GM12878 (cell line): Measurements from ENCODE around the gene LNX2. TPM values are rescaled to one million over a fixed set of nuclear protein-coding genes. Genes with fewer than 3 reads are reported as not detected.

Experiments used
- ATAC-seq: fragments of 200-7000 bp; cut with Tn5 transposase; 3 replicates; pipeline ENCODE4 v1.9.1; 2020; ENCODE audit warnings: mild to moderate bottlenecking, moderate library complexity
- BruUV-seq: library from RNA; stranded (reverse); fragments of 400-500 nt; replicated peaks from 2 replicates; lab custom pipeline; 2021; lab: Mats Ljungman, UMichigan
- CTCF ChIA-PET: fragments of 300-600 bp; sonication (Branson Sonifier 250); formaldehyde crosslinking; extraction: SDS; loops from one replicate; lab custom pipeline; 2021; ENCODE audit warnings: inconsistent platforms; lab: Yijun Ruan, JAX
- POLR2A ChIA-PET: fragments of 350-600 bp; formaldehyde crosslinking; extraction: SDS; loops from one replicate; lab custom pipeline; 2021; ENCODE audit warnings: inconsistent platforms; lab: Charles Lee
- RAD21 ChIA-PET: fragments of 300-600 bp; sonication (Branson Sonifier 250); formaldehyde crosslinking; loops from one replicate; lab custom pipeline; 2023; ENCODE audit warnings: antibody characterized with exemption; ENCODE audit not compliant: unreplicated experiment; lab: Charles Lee
- SMC1A ChIA-PET: fragments of 300-600 bp; sonication (Branson Sonifier 250); formaldehyde crosslinking; loops from one replicate; lab custom pipeline; 2023; ENCODE audit not compliant: unreplicated experiment, uncharacterized antibody; lab: Charles Lee
- DNase-seq: peaks from one replicate; pipeline ENCODE4 v3.0.0-alpha.2; 2011; ENCODE audit warnings: low read depth, low spot score
- FAIRE-seq: peaks from 3 replicates; lab custom pipeline; 2011; peaks lifted over from hg19 to GRCh38; lab: Jason Lieb, UNC
- H2AFZ ChIP-seq: 2 replicates; pipeline ENCODE4 v1.6.0; 2011; ENCODE audit warnings: low read depth, low read length, control low read depth; ENCODE audit not compliant: control insufficient read depth
- H3K27ac ChIP-seq: 2 replicates; pipeline ENCODE4 v1.5.1; 2011; ENCODE audit warnings: control low read depth; ENCODE audit not compliant: control insufficient read depth, insufficient read depth
- H3K27me3 ChIP-seq, 2 experiments: replicated peaks in 1 of 2; 2 replicates each; pipeline versions ENCODE4 v1.6.0 to v1.6.1; 2011; ENCODE audit warnings: low read length in 1 of 2; ENCODE audit not compliant: control insufficient read depth in 2 of 2, insufficient read depth in 2 of 2
- H3K36me3 ChIP-seq, 2 experiments: 2 replicates each; pipeline ENCODE4 v1.5.1; 2011; ENCODE audit warnings: low read length in 1 of 2; ENCODE audit not compliant: control insufficient read depth in 2 of 2, insufficient read depth in 2 of 2
- H3K4me1 ChIP-seq: 2 replicates; pipeline ENCODE4 v1.6.1; 2011; ENCODE audit warnings: mild to moderate bottlenecking, low read length, moderate library complexity, mixed read lengths; ENCODE audit not compliant: control insufficient read depth, insufficient read depth
- H3K4me2 ChIP-seq: 2 replicates; pipeline ENCODE4 v1.6.0; 2011; ENCODE audit warnings: control low read depth; ENCODE audit not compliant: control insufficient read depth, insufficient read depth
- H3K4me3 ChIP-seq: fragments of 200-600 bp; sonication (generic); 2 replicates; pipeline ENCODE4 v1.5.1; 2016
- H3K79me2 ChIP-seq: 2 replicates; pipeline ENCODE4 v1.6.0; 2011; ENCODE audit warnings: low read length; ENCODE audit not compliant: control insufficient read depth, insufficient read depth
- H3K9ac ChIP-seq: 2 replicates; pipeline ENCODE4 v1.8.0; 2011; ENCODE audit warnings: low read length, control low read depth, mixed read lengths; ENCODE audit not compliant: control insufficient read depth, insufficient read depth
- H3K9me3 ChIP-seq: replicated peaks from 3 replicates; pipeline ENCODE4 v1.5.1; 2011; ENCODE audit warnings: mild to moderate bottlenecking, low read length; ENCODE audit not compliant: control insufficient read depth, insufficient read depth
- H4K20me1 ChIP-seq: 2 replicates; pipeline ENCODE4 v1.6.0; 2011; ENCODE audit not compliant: control insufficient read depth, insufficient read depth
- BMI1 ChIP-seq: fragments of 450-650 bp; IDR thresholded peaks from 2 replicates; pipeline ENCODE4 v1.6.1; 2016; ENCODE audit warnings: mild to moderate bottlenecking, moderate library complexity, borderline replicate concordance
- CHD4 ChIP-seq: fragments of 200-600 bp; sonication (generic); IDR thresholded peaks from 2 replicates; pipeline ENCODE4 v1.6.1; 2016; ENCODE audit warnings: mild to moderate bottlenecking
- JUND ChIP-seq: IDR thresholded peaks from 2 replicates; pipeline ENCODE4 v1.6.1; 2012; ENCODE audit warnings: low read depth, mild to moderate bottlenecking, low read length, improper control_type of control experiment, moderate library complexity
- MEF2A ChIP-seq: IDR thresholded peaks from 2 replicates; pipeline ENCODE4 v1.6.1; 2011; ENCODE audit warnings: low read depth, mild to moderate bottlenecking, low read length, moderate library complexity; ENCODE audit not compliant: insufficient read depth
- NFYA ChIP-seq: IDR thresholded peaks from 2 replicates; pipeline ENCODE4 v1.6.1; 2011; ENCODE audit warnings: low read depth, mild to moderate bottlenecking, low read length, improper control_type of control experiment, borderline replicate concordance
- NFYB ChIP-seq: IDR thresholded peaks from 2 replicates; pipeline ENCODE4 v1.6.1; 2011; ENCODE audit warnings: low read depth, mild to moderate bottlenecking, low read length, improper control_type of control experiment, moderate library complexity; ENCODE audit not compliant: insufficient read depth
- RBBP5 ChIP-seq: fragments of 200-600 bp; sonication (generic); conservative IDR thresholded peaks from 2 replicates; pipeline ENCODE4 v1.6.1; 2016
- RCOR1 ChIP-seq: conservative IDR thresholded peaks from 2 replicates; pipeline ENCODE4 v1.6.1; 2012; ENCODE audit warnings: low read depth, low read length, improper control_type of control experiment
- SMAD5 ChIP-seq: IDR thresholded peaks from 2 replicates; pipeline ENCODE4 v1.6.1; 2016; ENCODE audit warnings: antibody characterized with exemption, low read depth
- SMARCA5 ChIP-seq: fragments of 450-650 bp; IDR thresholded peaks from 2 replicates; pipeline ENCODE4 v1.6.1; 2017; ENCODE audit warnings: mild to moderate bottlenecking
- SP1 ChIP-seq: IDR thresholded peaks from one replicate; pipeline ENCODE4 v1.6.1; 2011; ENCODE audit warnings: low read depth, low read length
- TCF7 ChIP-seq: IDR thresholded peaks from 2 replicates; pipeline ENCODE4 v1.6.1; 2014; ENCODE audit warnings: antibody characterized with exemption, borderline replicate concordance
- YY1 ChIP-seq: IDR thresholded peaks from 2 replicates; pipeline ENCODE4 v1.6.1; 2011; ENCODE audit warnings: low read depth, mild to moderate bottlenecking, low read length
- WGBS: methylation state at CpG from one replicate; pipeline ENCODE4 v1.1.6; 2016; ENCODE audit warnings: low lambda C conversion rate; ENCODE audit not compliant: insufficient replicate concordance, insufficient coverage; ENCODE audit errors: missing lambda C conversion rate; 5-methylcytosine and 5-hydroxymethylcytosine counted together
- in situ Hi-C: fragments of 300-500 bp; cut with MboI; formaldehyde crosslinking; loops from 9 replicates; pipeline ENCODE4 v1.14.3; 2018; ENCODE audit warnings: mixed read lengths
- intact Hi-C: fragments of 100-400 bp; cut with micrococcal nuclease; formaldehyde crosslinking; loops from one replicate; pipeline ENCODE4 v1.14.2; 2022; ENCODE audit not compliant: unreplicated experiment
- polyA plus RNA-seq, 11 experiments: library from polyadenylated mRNA; depleted of rRNA in 4 of 11; unstranded in 6 of 11; stranded (reverse) in 5 of 11; fragments of >200 nt; fragmentation: Nextera tagmentation in 4 of 11; fragmentation: Illumina TruSeq in 1 of 11; extraction: Ambion mirVana in 4 of 11; extraction: Trizol in 1 of 11; gene quantifications; 1 replicate in 1 of 11; 2 replicates in 10 of 11; pipeline versions ENCODE4 v1.2.1 to v1.2.3, GENCODE V29; 2011 to 2016; ENCODE audit warnings: inconsistent platforms in 2 of 11, missing spikeins in 2 of 11, low read depth in 1 of 11
- total RNA-seq, 4 experiments: library from RNA; depleted of rRNA in 3 of 4; stranded (reverse); fragments of >200 nt in 3 of 4; fragmentation: Illumina TruSeq in 1 of 4; extraction: Trizol in 1 of 4; gene quantifications; 2 replicates each; pipeline versions ENCODE4 v1.2.1 to v1.2.3, GENCODE V29; 2013 to 2021
- TF ChIP-seq, protein P1 (sequence below): fragments of 450-650 bp; IDR thresholded peaks from 2 replicates; pipeline ENCODE4 v1.6.1; 2017; ENCODE audit warnings: antibody characterized with exemption, mild to moderate bottlenecking, moderate library complexity
- TF ChIP-seq, protein P2 (sequence below): IDR thresholded peaks from 2 replicates; pipeline ENCODE4 v1.6.1; 2011; ENCODE audit warnings: borderline replicate concordance, low read depth, mild to moderate bottlenecking, moderate library complexity, low read length; ENCODE audit not compliant: insufficient read depth, poor library complexity, severe bottlenecking

Gene LNX2
- total and polyA plus RNA-seq, 10 of the 15 experiments (the other 5 are each of a cell fraction or from before 2014, with no cell fraction given): 1.3 to 7.7 (median 4.4) TPM

DNA sequence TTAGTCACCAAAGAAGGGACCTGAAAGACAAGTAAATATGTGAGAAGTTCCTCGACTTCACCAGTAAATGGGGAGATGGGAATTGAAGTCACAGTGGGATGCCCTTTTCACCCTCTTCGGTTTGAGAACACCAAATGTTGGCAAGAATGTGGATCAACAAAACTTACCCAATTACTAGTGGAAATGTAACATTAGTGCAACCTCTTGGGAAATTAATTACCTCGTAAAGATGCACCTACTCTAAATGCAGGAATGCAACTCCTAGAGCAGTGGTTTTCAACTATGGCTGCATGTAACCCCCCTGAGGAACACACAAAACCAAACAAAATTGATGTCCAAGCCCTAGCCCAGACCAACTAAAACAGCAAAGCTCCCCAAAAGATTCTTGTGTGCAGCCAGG, 78.1 kb downstream of the LNX2 start:
- no peaks in the 10 kb centered on the region for H4K20me1 ChIP-seq
- no peak overlapping the region for H3K4me2 ChIP-seq
- no TSS peak for BruUV-seq
- DNase-seq: no peak
- POLR2A ChIA-PET: no interaction called here
- H3K79me2 ChIP-seq: no peaks in the 10 kb centered on the region
- 81% methylated on average over 3 of the region's 3 CpGs for WGBS
- H3K4me1 ChIP-seq: no peaks in the 10 kb centered on the region
- FAIRE-seq: no peak
- CTCF ChIA-PET: interaction anchor here (1.4 to 4.0 kb wide), 6 partner anchors 10 to 285 kb away, joined by 3 to 18 read pairs (median 6); no protein-coding TSS in a partner anchor
- H2AFZ ChIP-seq: no peak overlapping the region
- no peak overlapping the region for H3K4me3 ChIP-seq
- intact Hi-C loops (no loop called here), in situ Hi-C loops (no loop called here)
- H3K27ac ChIP-seq: no peak overlapping the region
- H3K9me3 ChIP-seq: no peaks in the 10 kb centered on the region
- TF ChIP-seq, protein P1, sequence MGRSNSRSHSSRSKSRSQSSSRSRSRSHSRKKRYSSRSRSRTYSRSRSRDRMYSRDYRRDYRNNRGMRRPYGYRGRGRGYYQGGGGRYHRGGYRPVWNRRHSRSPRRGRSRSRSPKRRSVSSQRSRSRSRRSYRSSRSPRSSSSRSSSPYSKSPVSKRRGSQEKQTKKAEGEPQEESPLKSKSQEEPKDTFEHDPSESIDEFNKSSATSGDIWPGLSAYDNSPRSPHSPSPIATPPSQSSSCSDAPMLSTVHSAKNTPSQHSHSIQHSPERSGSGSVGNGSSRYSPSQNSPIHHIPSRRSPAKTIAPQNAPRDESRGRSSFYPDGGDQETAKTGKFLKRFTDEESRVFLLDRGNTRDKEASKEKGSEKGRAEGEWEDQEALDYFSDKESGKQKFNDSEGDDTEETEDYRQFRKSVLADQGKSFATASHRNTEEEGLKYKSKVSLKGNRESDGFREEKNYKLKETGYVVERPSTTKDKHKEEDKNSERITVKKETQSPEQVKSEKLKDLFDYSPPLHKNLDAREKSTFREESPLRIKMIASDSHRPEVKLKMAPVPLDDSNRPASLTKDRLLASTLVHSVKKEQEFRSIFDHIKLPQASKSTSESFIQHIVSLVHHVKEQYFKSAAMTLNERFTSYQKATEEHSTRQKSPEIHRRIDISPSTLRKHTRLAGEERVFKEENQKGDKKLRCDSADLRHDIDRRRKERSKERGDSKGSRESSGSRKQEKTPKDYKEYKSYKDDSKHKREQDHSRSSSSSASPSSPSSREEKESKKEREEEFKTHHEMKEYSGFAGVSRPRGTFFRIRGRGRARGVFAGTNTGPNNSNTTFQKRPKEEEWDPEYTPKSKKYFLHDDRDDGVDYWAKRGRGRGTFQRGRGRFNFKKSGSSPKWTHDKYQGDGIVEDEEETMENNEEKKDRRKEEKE: no peak
- TF ChIP-seq SP1 (no peak), RBBP5 (no peak), NFYA (no peak), JUND (no peak), NFYB (no peak), SMARCA5 (no peak), TCF7 (no peak), MEF2A (no peak), CHD4 (no peak), RCOR1 (no peak), YY1 (no peak), SMAD5 (no peak), BMI1 (no peak)
- TF ChIP-seq, protein P2, sequence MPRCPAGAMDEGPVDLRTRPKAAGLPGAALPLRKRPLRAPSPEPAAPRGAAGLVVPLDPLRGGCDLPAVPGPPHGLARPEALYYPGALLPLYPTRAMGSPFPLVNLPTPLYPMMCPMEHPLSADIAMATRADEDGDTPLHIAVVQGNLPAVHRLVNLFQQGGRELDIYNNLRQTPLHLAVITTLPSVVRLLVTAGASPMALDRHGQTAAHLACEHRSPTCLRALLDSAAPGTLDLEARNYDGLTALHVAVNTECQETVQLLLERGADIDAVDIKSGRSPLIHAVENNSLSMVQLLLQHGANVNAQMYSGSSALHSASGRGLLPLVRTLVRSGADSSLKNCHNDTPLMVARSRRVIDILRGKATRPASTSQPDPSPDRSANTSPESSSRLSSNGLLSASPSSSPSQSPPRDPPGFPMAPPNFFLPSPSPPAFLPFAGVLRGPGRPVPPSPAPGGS: no peak
- RAD21 ChIA-PET: no interaction called here
- H3K9ac ChIP-seq: no peak overlapping the region
- H3K27me3 ChIP-seq: no peaks in the 10 kb centered on the region
- no peak for ATAC-seq
- SMC1A ChIA-PET: interaction anchor here (0.9 kb wide), 1 partner anchor 284 kb away, joined by 3 read pairs; no protein-coding TSS in a partner anchor
- no peaks in the 10 kb centered on the region for H3K36me3 ChIP-seq
